ENCODE data around the gene SAMD3. TPM values are rescaled to one million over a fixed set of nuclear protein-coding genes. Genes with fewer than 3 reads are reported as not detected.

Gene SAMD3
- total and polyA plus RNA-seq, 2 of the 4 experiments (the other 2 are of a cell fraction): 3.0 to 3.9 TPM

- TF ChIP-seq RCOR1 (IDR thresholded peaks at IDR 0.05; ENCODE audit: insufficient replicate concordance, low read length): no peak
- no peak for TF ChIP-seq MAZ (IDR thresholded peaks at IDR 0.05; ENCODE audit: borderline replicate concordance, low read depth, low read length)
- no peak for TF ChIP-seq MAFK (IDR thresholded peaks at IDR 0.05; ENCODE audit: low read depth, low read length)
- TF ChIP-seq USF2 (IDR thresholded peaks at IDR 0.05; ENCODE audit: low read depth, low read length): no peak
- no peak for TF ChIP-seq CHD1 (IDR thresholded peaks at IDR 0.05; ENCODE audit: low read depth, low read length)
- no peak for TF ChIP-seq BHLHE40 (IDR thresholded peaks at IDR 0.05; ENCODE audit: low read depth, low read length)
- TF ChIP-seq NFE2L2 (IDR thresholded peaks at IDR 0.05; ENCODE audit: low read depth, low read length): no peak
- Histone ChIP-seq H4K8ac (ENCODE audit: low read depth in 2 of 2, low read length in 2 of 2) (no peak overlapping the region), H3K14ac (replicated peaks; ENCODE audit: low read depth, low read length) (no peak overlapping the region), H3K27me3 (ENCODE audit: control insufficient read depth, insufficient read depth, low read length) (no peaks in the 10 kb centered on the region; the same call in 1 of the 2 replicates), H2AFZ (replicated peaks; ENCODE audit: low read length, poor library complexity) (no peak overlapping the region), H3K9me1 (ENCODE audit: insufficient read depth, low read length) (no peaks in the 10 kb centered on the region), H3K4me1 (ENCODE audit: control insufficient read depth, insufficient read depth, low read length) (no peaks in the 10 kb centered on the region), H3K27ac (ENCODE audit: insufficient read depth, low read length) (no peak overlapping the region), H3K79me1 (ENCODE audit: low read depth in 1 of 2, low read length in 2 of 2) (no peaks in the 10 kb centered on the region), H3K56ac (ENCODE audit: extremely low read depth, insufficient read depth, low read length) (no peak overlapping the region), H3K9me3 (ENCODE audit: control insufficient read depth, insufficient read depth, low read length) (no peaks in the 10 kb centered on the region), H3K18ac (ENCODE audit: low read depth, low read length) (no peak overlapping the region), H2BK15ac (ENCODE audit: low read depth, low read length) (no peak overlapping the region), H2BK20ac (ENCODE audit: low read depth, low read length) (no peak overlapping the region), H4K91ac (ENCODE audit: insufficient read depth, low read depth, low read length) (no peak overlapping the region), H3K9ac (ENCODE audit: low read depth, low read length) (no peak overlapping the region), H2AK9ac (replicated peaks; ENCODE audit: low read depth, low read length, poor library complexity) (no peak overlapping the region), H3K36me3 (ENCODE audit: control insufficient read depth, insufficient read depth, low read length) (no peaks in the 10 kb centered on the region), H4K20me1 (ENCODE audit: insufficient read depth, low read length) (no peaks in the 10 kb centered on the region), H3K4me3 (ENCODE audit: insufficient read depth, low read depth, low read length) (no peak overlapping the region), H2BK5ac (ENCODE audit: low read depth, low read length, poor library complexity, severe bottlenecking) (no peak overlapping the region), H2AK5ac (ENCODE audit: low read depth, low read length) (no peak overlapping the region), H3K23ac (ENCODE audit: low read depth, low read length) (no peak overlapping the region), H2BK120ac (ENCODE audit: low read depth, low read length) (no peak overlapping the region), H3K4ac (ENCODE audit: low read depth, low read length) (no peak overlapping the region), H4K5ac (ENCODE audit: low read depth, low read length) (no peak overlapping the region), H3K4me2 (ENCODE audit: low read depth, low read length) (no peak overlapping the region)
- dilution Hi-C loops (cut with HindIII; ENCODE audit: low sequenced_read_pairs, unreplicated experiment): no loop called here
- DNase-seq (no peak), ATAC-seq (ENCODE audit: low read depth) (no peak)
- in situ Hi-C loops (cut with MboI; ENCODE audit: low sequenced_read_pairs): no loop called here
- intact Hi-C loops (cut with micrococcal nuclease): no loop called here
- no CpG with 5 or more reads among the region's 2 CpGs for WGBS, 2 experiments (ENCODE audit: extremely low coverage in 2 of 2, insufficient read length in 1 of 2)
- ChIA-PET POLR2A (ENCODE audit: unreplicated experiment) (no interaction called here), CTCF (interaction anchor here (0.7 kb wide), 1 partner anchor 13 kb away, joined by 3 read pairs; no protein-coding TSS in a partner anchor)
- BruUV-seq (replicated peaks): no TSS peak
Measured at GRCh38 chr6:130212215-130212874, 10.4 kb downstream of the SAMD3 start.
